Measurements from ENCODE around the gene SPRED2.

DNA sequence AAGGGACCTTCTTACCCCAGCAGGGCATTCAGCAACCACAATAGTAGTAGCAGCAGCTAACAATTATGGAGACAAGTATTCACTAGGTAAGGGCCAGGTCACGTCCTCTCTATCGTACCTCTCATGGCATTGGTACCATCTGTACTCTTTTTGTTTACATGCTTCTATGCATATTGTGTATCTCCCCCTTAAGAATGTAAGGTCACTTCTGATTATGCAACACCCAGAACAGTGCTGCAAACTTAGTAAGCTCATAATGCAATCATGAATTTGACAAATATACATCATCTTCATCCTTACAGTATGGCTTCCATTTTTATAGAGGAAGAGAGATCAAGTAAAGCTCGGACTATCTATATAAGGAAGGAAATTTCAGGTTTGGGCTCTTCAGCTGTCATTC, 46.1 kb downstream of the SPRED2 start:
- TF ChIP-seq POLR2AphosphoS5 (IDR thresholded peaks at IDR 0.05; ENCODE audit: low read depth, low read length) (no peak), TAF1 (IDR thresholded peaks at IDR 0.05; ENCODE audit: borderline replicate concordance, low read depth, low read length) (no peak)
